GM19351 (cell line): Measurements from ENCODE around the gene ANK3.
A peak's percentile ranks its signal among the peaks of the same experiment; 100 is the strongest.

Source experiments
- ATAC-seq: cut with Tn5 transposase; IDR thresholded peaks from one replicate; pipeline ENCODE4 v1.9.1; 2021; ENCODE audit warnings: mild to moderate bottlenecking, moderate library complexity; ENCODE audit not compliant: unreplicated experiment

The ANK3 gene

DNA sequence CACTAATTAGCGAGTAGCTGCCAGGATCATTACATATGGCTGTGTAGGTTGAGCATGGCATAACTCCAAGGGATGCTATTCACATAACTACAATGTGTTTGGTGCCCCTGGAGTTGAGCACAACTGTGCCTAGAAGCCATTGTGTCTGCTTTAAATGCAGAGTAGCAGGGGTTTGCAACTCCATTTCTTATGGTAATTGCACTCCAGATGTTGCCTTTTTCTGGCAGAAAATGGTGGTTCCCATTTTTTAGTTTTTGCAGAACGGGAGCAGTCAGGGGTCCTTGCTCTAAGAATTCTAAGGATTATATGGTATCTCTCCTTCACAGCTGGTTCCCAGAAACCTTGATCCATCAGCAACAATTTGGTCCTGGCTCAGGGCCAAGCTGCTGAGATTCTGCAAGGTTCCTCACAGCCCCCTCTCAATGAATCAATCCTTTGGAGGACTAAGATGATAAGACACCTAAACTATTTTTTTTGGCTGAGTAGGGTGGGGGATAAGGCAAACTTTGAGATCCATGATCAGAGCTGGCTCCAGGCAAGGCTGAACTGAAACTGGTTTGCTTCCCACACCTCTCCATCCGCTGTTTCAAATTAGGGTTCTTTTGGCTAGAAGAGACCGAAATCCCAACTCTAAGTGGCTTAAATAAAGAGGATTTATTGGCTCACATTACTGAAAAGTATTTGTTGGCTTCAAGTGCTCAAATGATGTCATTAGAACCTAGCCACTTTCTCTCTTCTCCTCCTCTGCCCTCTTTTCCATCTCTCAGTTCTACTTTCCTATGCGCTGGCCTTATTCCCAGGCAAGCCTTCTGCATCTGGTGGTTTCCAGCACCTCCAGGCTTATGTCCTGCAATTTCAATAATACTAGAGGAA is 385.8 kb downstream of the ANK3 start:
- no peak for ATAC-seq

DNA sequence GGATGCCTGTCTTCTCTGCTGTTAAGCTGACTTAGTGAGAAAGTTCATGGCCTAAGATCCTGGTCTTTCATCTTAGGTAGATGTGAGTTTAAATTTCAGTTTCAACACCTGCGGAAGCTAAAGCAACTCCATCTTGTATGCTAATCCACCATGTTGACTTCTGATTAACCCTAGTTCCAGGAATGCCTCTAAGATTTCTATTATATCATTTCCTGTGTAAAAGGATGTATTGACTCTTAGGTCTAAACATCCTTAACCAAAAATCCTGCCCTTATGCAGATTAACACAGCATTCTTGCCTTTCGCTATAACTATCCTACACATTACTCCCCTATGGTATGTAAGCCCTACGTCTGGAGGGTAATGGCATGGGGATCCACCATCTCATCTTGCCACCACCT is 388.9 kb downstream of the ANK3 start:
- no peak for ATAC-seq

DNA sequence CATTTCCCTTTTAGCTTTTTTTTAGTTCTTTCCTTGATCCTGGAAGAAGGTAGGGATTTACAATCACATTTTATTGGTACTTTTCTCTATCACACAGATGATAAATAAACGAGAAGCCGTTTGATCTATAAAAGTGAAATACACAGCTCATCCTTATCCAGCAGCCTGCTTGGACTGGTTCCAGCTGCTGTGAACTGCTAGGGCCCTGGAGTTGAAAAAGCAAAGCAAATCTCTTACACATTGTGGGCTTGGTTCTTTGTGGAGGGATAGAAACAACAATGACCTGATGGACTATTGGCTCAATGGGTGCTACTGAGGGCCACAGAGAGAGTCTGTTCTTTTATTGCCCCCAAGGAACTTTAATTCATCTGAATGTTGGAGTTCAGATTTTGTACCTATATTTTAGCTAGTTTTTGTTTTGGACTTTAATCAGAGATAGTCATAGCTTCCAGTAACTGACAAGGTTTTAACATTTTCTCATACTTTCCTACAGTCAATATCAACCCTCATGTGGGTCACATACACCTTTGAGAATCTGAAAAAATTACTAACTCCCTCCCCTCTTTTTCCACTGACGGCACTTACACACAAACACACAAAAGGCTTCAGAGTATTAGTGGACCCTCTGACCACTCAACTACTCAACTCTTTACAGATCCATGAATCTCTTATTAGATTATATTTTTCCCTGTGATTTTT is 391.7 kb downstream of the ANK3 start:
- no peak for ATAC-seq

DNA sequence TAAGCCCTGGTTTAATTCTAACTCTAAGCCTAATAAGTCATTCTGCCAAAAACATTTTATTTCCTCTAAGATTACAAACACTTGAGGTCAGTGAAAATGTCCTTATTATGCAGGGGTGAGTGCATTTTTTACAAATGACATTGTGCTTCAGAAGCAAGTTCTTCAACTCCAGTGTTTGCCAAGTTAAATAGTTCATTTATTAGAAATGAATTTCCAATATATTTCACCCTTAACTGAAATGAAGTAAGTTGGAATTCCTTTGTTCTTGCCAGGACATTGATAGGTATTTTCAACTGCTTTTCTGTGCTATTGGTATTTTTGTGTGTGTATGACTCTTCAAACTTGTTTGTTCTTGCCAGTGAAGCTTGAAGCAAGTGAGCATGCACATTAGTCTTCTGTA is 393.8 kb downstream of the ANK3 start:
- ATAC-seq: no peak

DNA sequence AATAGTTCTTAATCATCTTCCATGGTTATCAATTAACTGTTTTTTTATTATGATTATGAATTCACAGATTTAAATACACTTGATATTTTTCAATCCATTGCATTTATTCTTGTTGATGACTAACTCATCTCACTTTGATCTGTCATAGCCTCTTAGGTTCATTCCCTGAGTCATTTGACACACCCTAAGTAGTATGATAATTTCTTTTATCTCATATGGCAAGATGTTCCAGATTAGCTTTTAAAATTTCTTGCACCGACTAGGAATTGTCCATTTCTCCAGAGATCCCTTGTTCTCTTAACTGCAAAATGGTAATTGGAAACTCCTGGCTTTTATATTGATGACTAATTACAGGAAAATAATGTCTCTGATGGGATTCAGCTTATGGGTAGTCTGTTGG is 395.7 kb downstream of the ANK3 start:
- no peak for ATAC-seq

- ATAC-seq: peak; percentile 95
Observed at GRCh38 chr10:59991661-59992060, 398.0 kb downstream of the ANK3 start.

- ATAC-seq: peak; percentile 5
Observed at GRCh38 chr10:59991117-59991516, 398.6 kb downstream of the ANK3 start.

- ATAC-seq: no peak
Observed at GRCh38 chr10:59985639-59986038, 404.0 kb downstream of the ANK3 start.

- no peak for ATAC-seq
Observed at GRCh38 chr10:59984415-59984814, 405.3 kb downstream of the ANK3 start.

GRCh38 chr10:59980356-59980755 is 409.3 kb downstream of the ANK3 start:
- ATAC-seq: no peak

- no peak for ATAC-seq
Observed at GRCh38 chr10:59977486-59977885, 412.2 kb downstream of the ANK3 start.

GRCh38 chr10:59976909-59977308 is 412.8 kb downstream of the ANK3 start:
- no peak for ATAC-seq
